ENCODE results near the gene MAP1LC3B2. TPM values are rescaled to one million over a fixed set of nuclear protein-coding genes. Genes with fewer than 3 reads are reported as not detected.

Gene MAP1LC3B2
- polyA plus RNA-seq, 1 of the 3 experiments (the other 2 are of a cell fraction) = 0.76 TPM

- no peak for TF ChIP-seq TCF12 (IDR thresholded peaks at IDR 0.05)
These were observed 26.8 kb upstream of the MAP1LC3B2 start (continued) for GRCh38 chr12:116532428-116532827.

DNA sequence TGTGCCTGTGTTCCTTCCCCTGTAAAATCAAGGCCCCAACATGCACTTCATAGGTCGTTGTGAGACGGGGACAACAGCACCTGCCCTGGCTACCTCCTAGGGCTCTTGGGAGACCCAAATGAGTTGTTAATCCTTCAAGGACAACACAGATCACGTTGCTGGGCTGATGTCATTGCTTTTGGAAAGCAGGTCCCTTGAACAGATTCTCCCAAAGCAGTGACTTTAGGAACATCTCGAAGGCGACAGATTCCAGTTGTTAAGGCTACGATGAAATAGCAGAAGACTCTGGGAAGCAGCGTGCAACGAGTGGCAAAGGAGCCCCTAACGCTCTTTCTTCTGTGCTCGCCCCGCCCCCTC lies 26.2 kb upstream of the MAP1LC3B2 start:
- H3K4me1 ChIP-seq (ENCODE audit: control insufficient read depth in 1 of 2, insufficient read depth in 2 of 2, low read depth in 1 of 2, low read length in 1 of 2) = peaks cover 8 to 11% of the 10 kb centered on the region in 2 experiments; a peak in 3 of 4 replicates
- POLR2A ChIA-PET = no interaction called here
- H3K9me3 ChIP-seq = no peaks in the 10 kb centered on the region
- DNase-seq = no peak
- H3F3A ChIP-seq (replicated peaks; ENCODE audit: insufficient read depth) = no peaks in the 10 kb centered on the region
- H2AFZ ChIP-seq (ENCODE audit: low read depth) = peak overlapping the region; percentile 84
- H3K79me2 ChIP-seq (ENCODE audit: insufficient read depth) = no peaks in the 10 kb centered on the region
- H3K27me3 ChIP-seq (ENCODE audit: insufficient read depth) = no peaks in the 10 kb centered on the region
- H3K9ac ChIP-seq = no peak overlapping the region
- H3K4me2 ChIP-seq = peak overlapping the region; percentile 78
- TF ChIP-seq CHD2 (IDR thresholded peaks at IDR 0.05; ENCODE audit: low read length, partially characterized antibody) = peak; percentile 5
- TF ChIP-seq JUND (IDR thresholded peaks at IDR 0.05) = no peak
- H3K27ac ChIP-seq (ENCODE audit: low read depth in 2 of 2, low read length in 1 of 2) = peak overlapping the region; percentile 71 to 72; a peak in 3 of 4 replicates
- no peaks in the 10 kb centered on the region for H4K20me1 ChIP-seq (ENCODE audit: insufficient read depth)
- no peaks in the 10 kb centered on the region for H3K9me2 ChIP-seq
- no peaks in the 10 kb centered on the region for H3K36me3 ChIP-seq (replicated peaks in 1 of 2; ENCODE audit: control insufficient read depth in 1 of 2, insufficient read depth in 2 of 2, low read length in 1 of 2)
- H3K4me3 ChIP-seq (ENCODE audit: low read depth in 2 of 2, low read length in 1 of 2) = peak overlapping the region; percentile 59 to 71
- 3% methylated on average over 6 of the region's 11 CpGs for WGBS (ENCODE audit: low lambda C conversion rate)
- CTCF ChIA-PET = interaction anchor here (0.8 kb wide), 1 partner anchor 255 kb away, joined by 3 read pairs; no protein-coding TSS in a partner anchor

- Histone ChIP-seq H3K9ac (peak overlapping the region; percentile 50), H2AFZ (ENCODE audit: low read depth) (peak overlapping the region; percentile 84), H3K4me1 (ENCODE audit: control insufficient read depth in 1 of 2, insufficient read depth in 2 of 2, low read depth in 1 of 2, low read length in 1 of 2) (peaks cover 5 to 8% of the 10 kb centered on the region in 2 experiments; a peak in 2 of 4 replicates), H3K9me2 (no peaks in the 10 kb centered on the region), H4K20me1 (ENCODE audit: insufficient read depth) (no peaks in the 10 kb centered on the region), H3F3A (replicated peaks; ENCODE audit: insufficient read depth) (peaks cover under 1% of the 10 kb centered on the region), H3K79me2 (ENCODE audit: insufficient read depth) (no peaks in the 10 kb centered on the region), H3K27me3 (ENCODE audit: insufficient read depth) (no peaks in the 10 kb centered on the region), H3K4me3 (ENCODE audit: low read depth in 2 of 2, low read length in 1 of 2) (peak overlapping the region; percentile 59 to 71), H3K9me3 (no peaks in the 10 kb centered on the region), H3K4me2 (peak overlapping the region; percentile 78), H3K27ac (ENCODE audit: low read depth in 2 of 2, low read length in 1 of 2) (peak overlapping the region; percentile 72 to 85), H3K36me3 (replicated peaks in 1 of 2; ENCODE audit: control insufficient read depth in 1 of 2, insufficient read depth in 2 of 2, low read length in 1 of 2) (no peaks in the 10 kb centered on the region)
- 1% methylated on average over 22 of the region's 32 CpGs for WGBS (ENCODE audit: low lambda C conversion rate)
- ChIA-PET CTCF (interaction anchor here (0.6 to 0.9 kb wide), 3 partner anchors 155 to 393 kb away, joined by 3 read pairs; no protein-coding TSS in a partner anchor), POLR2A (no interaction called here)
- DNase-seq = peak; percentile 94
- no peak for TF ChIP-seq EZH2phosphoT487 (IDR thresholded peaks at IDR 0.05; ENCODE audit: borderline replicate concordance, low read depth)
- no peak for TF ChIP-seq NRF1 (IDR thresholded peaks at IDR 0.05; ENCODE audit: low read depth, low read length)
- no peak for TF ChIP-seq MEF2A (IDR thresholded peaks at IDR 0.05; ENCODE audit: borderline replicate concordance, low read depth)
- no peak for TF ChIP-seq PBX3 (IDR thresholded peaks at IDR 0.05)
- peak; percentile 65; the same call in 1 of the 2 replicates for TF ChIP-seq TAF1 (IDR thresholded peaks at IDR 0.05; ENCODE audit: borderline replicate concordance, low read depth, low read length)
- no peak for TF ChIP-seq GATA2 (CRISPR knock-in tag; IDR thresholded peaks at IDR 0.05)
- 0 out of 2 replicates have a peak, but pooled peaks have one; percentile 5 for TF ChIP-seq MXI1 (IDR thresholded peaks at IDR 0.05; ENCODE audit: low read depth, low read length)
- TF ChIP-seq RXRA (IDR thresholded peaks at IDR 0.05; ENCODE audit: borderline replicate concordance, low read depth) = no peak
- TF ChIP-seq CHD2 (IDR thresholded peaks at IDR 0.05; ENCODE audit: low read length, partially characterized antibody) = peak; percentile 63
- TF ChIP-seq FOXM1 (IDR thresholded peaks at IDR 0.05; ENCODE audit: low read depth) = no peak
- TF ChIP-seq EP300 (IDR thresholded peaks at IDR 0.05; ENCODE audit: borderline replicate concordance in 1 of 2, low read depth in 1 of 2, low read length in 1 of 2) = no peak
- TF ChIP-seq SIN3A (IDR thresholded peaks at IDR 0.05; ENCODE audit: borderline replicate concordance, low read depth, low read length) = 0 out of 2 replicates have a peak, but pooled peaks have one; percentile 15
- TF ChIP-seq NFIC (IDR thresholded peaks at IDR 0.05; ENCODE audit: borderline replicate concordance) = no peak
- TF ChIP-seq GABPA (IDR thresholded peaks at IDR 0.05; ENCODE audit: low read depth) = no peak
- no peak for TF ChIP-seq TEAD4 (IDR thresholded peaks at IDR 0.05; ENCODE audit: borderline replicate concordance, insufficient read depth)
- TF ChIP-seq ELF1 (IDR thresholded peaks at IDR 0.05) = no peak
- TF ChIP-seq RAD21 (IDR thresholded peaks at IDR 0.05; ENCODE audit: low read length) = 0 out of 2 replicates have a peak, but pooled peaks have one; percentile 2
- TF ChIP-seq, protein P1, sequence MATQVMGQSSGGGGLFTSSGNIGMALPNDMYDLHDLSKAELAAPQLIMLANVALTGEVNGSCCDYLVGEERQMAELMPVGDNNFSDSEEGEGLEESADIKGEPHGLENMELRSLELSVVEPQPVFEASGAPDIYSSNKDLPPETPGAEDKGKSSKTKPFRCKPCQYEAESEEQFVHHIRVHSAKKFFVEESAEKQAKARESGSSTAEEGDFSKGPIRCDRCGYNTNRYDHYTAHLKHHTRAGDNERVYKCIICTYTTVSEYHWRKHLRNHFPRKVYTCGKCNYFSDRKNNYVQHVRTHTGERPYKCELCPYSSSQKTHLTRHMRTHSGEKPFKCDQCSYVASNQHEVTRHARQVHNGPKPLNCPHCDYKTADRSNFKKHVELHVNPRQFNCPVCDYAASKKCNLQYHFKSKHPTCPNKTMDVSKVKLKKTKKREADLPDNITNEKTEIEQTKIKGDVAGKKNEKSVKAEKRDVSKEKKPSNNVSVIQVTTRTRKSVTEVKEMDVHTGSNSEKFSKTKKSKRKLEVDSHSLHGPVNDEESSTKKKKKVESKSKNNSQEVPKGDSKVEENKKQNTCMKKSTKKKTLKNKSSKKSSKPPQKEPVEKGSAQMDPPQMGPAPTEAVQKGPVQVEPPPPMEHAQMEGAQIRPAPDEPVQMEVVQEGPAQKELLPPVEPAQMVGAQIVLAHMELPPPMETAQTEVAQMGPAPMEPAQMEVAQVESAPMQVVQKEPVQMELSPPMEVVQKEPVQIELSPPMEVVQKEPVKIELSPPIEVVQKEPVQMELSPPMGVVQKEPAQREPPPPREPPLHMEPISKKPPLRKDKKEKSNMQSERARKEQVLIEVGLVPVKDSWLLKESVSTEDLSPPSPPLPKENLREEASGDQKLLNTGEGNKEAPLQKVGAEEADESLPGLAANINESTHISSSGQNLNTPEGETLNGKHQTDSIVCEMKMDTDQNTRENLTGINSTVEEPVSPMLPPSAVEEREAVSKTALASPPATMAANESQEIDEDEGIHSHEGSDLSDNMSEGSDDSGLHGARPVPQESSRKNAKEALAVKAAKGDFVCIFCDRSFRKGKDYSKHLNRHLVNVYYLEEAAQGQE (IDR thresholded peaks at IDR 0.05; ENCODE audit: low read depth, low read length) = no peak
- TF ChIP-seq POLR2AphosphoS5 (IDR thresholded peaks at IDR 0.05; ENCODE audit: low read depth, low read length) = peak; percentile 76; the same call in 1 of the 2 replicates
These were observed 25.6 kb upstream of the MAP1LC3B2 start for GRCh38 chr12:116533343-116534251.

Measured in SK-N-SH (cell line).